ENCODE data around the gene CPN1.

Gene CPN1

DNA sequence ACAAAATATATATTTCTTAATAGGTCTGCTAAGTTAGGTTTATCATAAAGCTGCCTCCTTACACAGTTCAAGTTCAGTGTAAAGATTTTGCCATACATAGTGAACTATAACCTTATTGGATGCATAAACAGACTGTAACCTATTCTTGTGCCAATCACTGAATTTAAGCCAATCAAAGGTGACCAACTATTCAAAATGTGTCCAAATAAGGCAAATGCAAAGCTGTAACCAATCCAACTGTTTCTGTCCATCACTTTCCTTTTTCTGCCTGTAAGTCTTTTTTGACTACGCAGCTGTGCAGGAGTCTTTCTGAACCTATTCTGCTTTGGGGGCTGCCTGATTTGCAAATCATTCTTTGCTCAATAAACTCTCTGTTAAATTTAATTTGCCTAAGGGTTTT lies 60.3 kb downstream of the CPN1 start:
- no peak overlapping the region for H3K27ac ChIP-seq (ENCODE audit: poor library complexity, severe bottlenecking)
- H3K4me1 ChIP-seq (ENCODE audit: insufficient read depth, poor library complexity, severe bottlenecking): no peaks in the 10 kb centered on the region
- H3K36me3 ChIP-seq (ENCODE audit: low read depth): no peaks in the 10 kb centered on the region
- no peaks in the 10 kb centered on the region for H3K9me3 ChIP-seq (ENCODE audit: severe bottlenecking)
- H3K4me3 ChIP-seq (ENCODE audit: severe bottlenecking): no peak overlapping the region
- DNase-seq (ENCODE audit: low spot score) (no peak), ATAC-seq (ENCODE audit: low read depth) (no peak)
- H3K27me3 ChIP-seq (ENCODE audit: insufficient read depth, poor library complexity, severe bottlenecking): no peaks in the 10 kb centered on the region
- TF ChIP-seq, protein P1, sequence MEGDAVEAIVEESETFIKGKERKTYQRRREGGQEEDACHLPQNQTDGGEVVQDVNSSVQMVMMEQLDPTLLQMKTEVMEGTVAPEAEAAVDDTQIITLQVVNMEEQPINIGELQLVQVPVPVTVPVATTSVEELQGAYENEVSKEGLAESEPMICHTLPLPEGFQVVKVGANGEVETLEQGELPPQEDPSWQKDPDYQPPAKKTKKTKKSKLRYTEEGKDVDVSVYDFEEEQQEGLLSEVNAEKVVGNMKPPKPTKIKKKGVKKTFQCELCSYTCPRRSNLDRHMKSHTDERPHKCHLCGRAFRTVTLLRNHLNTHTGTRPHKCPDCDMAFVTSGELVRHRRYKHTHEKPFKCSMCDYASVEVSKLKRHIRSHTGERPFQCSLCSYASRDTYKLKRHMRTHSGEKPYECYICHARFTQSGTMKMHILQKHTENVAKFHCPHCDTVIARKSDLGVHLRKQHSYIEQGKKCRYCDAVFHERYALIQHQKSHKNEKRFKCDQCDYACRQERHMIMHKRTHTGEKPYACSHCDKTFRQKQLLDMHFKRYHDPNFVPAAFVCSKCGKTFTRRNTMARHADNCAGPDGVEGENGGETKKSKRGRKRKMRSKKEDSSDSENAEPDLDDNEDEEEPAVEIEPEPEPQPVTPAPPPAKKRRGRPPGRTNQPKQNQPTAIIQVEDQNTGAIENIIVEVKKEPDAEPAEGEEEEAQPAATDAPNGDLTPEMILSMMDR (IDR thresholded peaks at IDR 0.05; ENCODE audit: poor library complexity, severe bottlenecking): no peak

DNA sequence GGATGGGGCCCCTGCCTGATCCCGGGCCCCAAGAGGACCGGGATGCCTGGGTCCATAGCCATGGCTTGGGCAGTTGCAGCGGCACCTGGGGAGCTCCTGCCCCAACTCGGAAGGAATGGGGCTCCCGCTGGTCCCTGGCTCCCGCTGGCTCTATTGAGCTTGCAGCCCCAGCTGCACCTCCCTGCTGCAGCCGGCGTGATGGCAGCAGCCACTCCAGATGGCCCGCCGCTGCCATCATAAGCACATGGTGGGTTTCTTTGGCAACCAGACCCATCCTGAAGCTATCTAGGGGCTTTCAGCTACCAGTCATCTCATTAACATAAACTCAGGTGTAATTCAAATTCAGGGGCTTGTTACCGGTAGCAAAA lies 60.8 kb downstream of the CPN1 start:
- no peak for ATAC-seq (ENCODE audit: low read depth)
- no peak for DNase-seq (ENCODE audit: low spot score)
- Histone ChIP-seq H3K4me1 (ENCODE audit: insufficient read depth, poor library complexity, severe bottlenecking) (no peaks in the 10 kb centered on the region), H3K9me3 (ENCODE audit: severe bottlenecking) (no peaks in the 10 kb centered on the region), H3K27me3 (ENCODE audit: insufficient read depth, poor library complexity, severe bottlenecking) (no peaks in the 10 kb centered on the region), H3K36me3 (ENCODE audit: low read depth) (no peaks in the 10 kb centered on the region), H3K4me3 (ENCODE audit: severe bottlenecking) (no peak overlapping the region), H3K27ac (ENCODE audit: poor library complexity, severe bottlenecking) (no peak overlapping the region)
- TF ChIP-seq, protein P1 (IDR thresholded peaks at IDR 0.05; ENCODE audit: poor library complexity, severe bottlenecking): no peak

DNA sequence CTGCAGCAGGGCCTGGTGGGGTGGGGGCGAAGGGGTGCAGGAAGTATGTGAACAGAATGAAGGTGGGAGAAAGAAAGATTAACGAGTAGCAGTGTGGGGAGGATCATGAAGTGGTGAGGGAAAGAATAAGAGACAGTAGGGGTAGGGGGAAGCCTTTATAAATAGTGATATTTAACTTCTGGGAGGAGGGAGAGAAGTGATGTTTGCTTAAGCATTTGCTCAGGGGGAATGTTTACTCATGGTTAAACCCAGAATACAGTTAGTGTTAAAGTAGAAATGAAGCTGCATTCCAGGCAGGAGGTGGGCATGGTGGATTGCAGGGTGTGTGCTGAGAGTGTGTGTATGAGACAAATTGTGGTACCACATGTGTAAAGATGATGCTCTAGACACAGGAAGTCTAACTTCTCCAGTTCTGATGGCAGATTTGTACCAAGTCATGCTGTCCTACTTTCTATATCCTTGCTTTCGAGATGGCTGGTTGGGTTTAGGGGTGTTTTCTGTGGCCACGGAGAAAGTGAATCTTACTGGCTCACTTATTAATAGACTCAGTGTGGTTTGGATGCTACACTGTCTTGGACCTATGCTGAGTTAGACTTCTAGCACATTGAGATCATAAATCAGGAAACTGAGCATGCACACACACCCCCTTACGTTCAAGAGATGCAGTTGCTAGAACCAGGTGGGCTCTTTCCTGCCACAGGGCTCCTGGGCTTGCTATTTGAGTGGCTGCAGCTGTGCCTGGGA lies 61.4 kb downstream of the CPN1 start:
- TF ChIP-seq, protein P1 (IDR thresholded peaks at IDR 0.05; ENCODE audit: poor library complexity, severe bottlenecking): no peak
- no peak; the same call in 2 of the 3 replicates for ATAC-seq (ENCODE audit: low read depth)
- Histone ChIP-seq H3K36me3 (ENCODE audit: low read depth) (no peaks in the 10 kb centered on the region), H3K4me1 (ENCODE audit: insufficient read depth, poor library complexity, severe bottlenecking) (no peaks in the 10 kb centered on the region), H3K4me3 (ENCODE audit: severe bottlenecking) (no peak overlapping the region), H3K27me3 (ENCODE audit: insufficient read depth, poor library complexity, severe bottlenecking) (no peaks in the 10 kb centered on the region), H3K9me3 (ENCODE audit: severe bottlenecking) (no peaks in the 10 kb centered on the region), H3K27ac (ENCODE audit: poor library complexity, severe bottlenecking) (no peak overlapping the region)
- DNase-seq (ENCODE audit: low spot score): no peak

DNA sequence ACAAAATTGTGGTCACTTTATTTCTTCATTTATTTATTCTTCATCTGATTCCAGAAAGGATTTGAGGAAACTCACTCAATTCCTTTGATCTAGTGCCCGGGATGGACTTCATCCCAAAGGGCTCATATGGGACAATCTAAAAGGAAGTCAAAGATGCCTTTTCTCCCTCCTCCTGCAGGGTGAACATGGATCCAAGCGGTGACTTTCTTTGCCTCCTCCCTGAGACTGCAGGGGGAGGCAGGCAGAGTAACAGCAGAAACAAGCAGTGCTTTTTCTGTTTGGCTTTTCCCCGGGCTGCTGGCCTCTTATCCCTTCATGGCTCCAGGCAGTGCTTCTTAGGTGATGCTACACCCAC lies 61.9 kb downstream of the CPN1 start:
- no peaks in the 10 kb centered on the region for H3K4me1 ChIP-seq (ENCODE audit: insufficient read depth, poor library complexity, severe bottlenecking)
- ATAC-seq (ENCODE audit: low read depth) (no peak), DNase-seq (ENCODE audit: low spot score) (no peak)
- H3K27ac ChIP-seq (ENCODE audit: poor library complexity, severe bottlenecking): no peak overlapping the region
- no peaks in the 10 kb centered on the region for H3K9me3 ChIP-seq (ENCODE audit: severe bottlenecking)
- H3K36me3 ChIP-seq (ENCODE audit: low read depth): no peaks in the 10 kb centered on the region
- TF ChIP-seq, protein P1 (IDR thresholded peaks at IDR 0.05; ENCODE audit: poor library complexity, severe bottlenecking): no peak
- no peak overlapping the region for H3K4me3 ChIP-seq (ENCODE audit: severe bottlenecking)
- no peaks in the 10 kb centered on the region for H3K27me3 ChIP-seq (ENCODE audit: insufficient read depth, poor library complexity, severe bottlenecking)

DNA sequence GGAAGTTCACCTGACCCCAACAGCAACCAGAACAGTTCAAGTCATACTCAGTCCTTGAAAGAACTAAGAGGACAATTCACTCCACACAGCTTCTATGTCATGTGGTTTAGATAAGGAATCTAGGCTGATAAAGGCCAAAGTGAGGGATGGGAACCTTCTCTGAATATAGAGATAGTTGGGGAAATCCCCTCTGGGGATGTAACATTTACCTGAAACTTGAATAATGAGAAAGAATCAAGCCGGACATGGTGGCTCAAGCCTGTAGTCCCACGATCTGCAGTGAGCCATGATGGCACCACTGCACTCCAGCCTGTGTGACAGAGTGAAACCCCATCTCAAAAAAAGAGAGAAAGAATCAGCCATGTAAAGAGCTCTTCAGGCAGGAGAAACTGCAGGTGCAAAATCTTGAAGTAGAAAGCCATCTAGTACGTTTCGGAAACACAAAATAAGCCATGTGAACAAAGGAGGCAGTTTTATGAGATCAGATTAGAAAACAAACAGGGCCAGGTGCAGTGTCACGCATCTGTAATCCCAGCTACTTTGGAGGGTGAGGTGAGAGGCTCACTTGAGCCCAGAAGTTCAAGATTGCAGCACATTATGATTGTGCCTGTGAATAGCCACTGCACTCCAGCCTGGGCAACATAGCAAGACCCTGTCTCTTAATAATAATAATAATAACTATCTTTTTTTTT lies 67.5 kb downstream of the CPN1 start:
- TF ChIP-seq, protein P1 (IDR thresholded peaks at IDR 0.05; ENCODE audit: poor library complexity, severe bottlenecking): no peak
- DNase-seq (ENCODE audit: low spot score): no peak
- Histone ChIP-seq H3K4me1 (ENCODE audit: insufficient read depth, poor library complexity, severe bottlenecking) (no peaks in the 10 kb centered on the region), H3K4me3 (ENCODE audit: severe bottlenecking) (no peak overlapping the region), H3K9me3 (ENCODE audit: severe bottlenecking) (no peaks in the 10 kb centered on the region), H3K27me3 (ENCODE audit: insufficient read depth, poor library complexity, severe bottlenecking) (no peaks in the 10 kb centered on the region), H3K36me3 (ENCODE audit: low read depth) (no peaks in the 10 kb centered on the region), H3K27ac (ENCODE audit: poor library complexity, severe bottlenecking) (no peak overlapping the region)
- ATAC-seq (ENCODE audit: low read depth): no peak
